GM19372 (cell line): Measurements from ENCODE around the gene QSOX1.

Experiments
- ATAC-seq: cut with Tn5 transposase; IDR thresholded peaks from one replicate; pipeline ENCODE4 v1.9.1; 2021; ENCODE audit warnings: mild to moderate bottlenecking, low read depth, moderate library complexity; ENCODE audit not compliant: unreplicated experiment

QSOX1 gene

DNA sequence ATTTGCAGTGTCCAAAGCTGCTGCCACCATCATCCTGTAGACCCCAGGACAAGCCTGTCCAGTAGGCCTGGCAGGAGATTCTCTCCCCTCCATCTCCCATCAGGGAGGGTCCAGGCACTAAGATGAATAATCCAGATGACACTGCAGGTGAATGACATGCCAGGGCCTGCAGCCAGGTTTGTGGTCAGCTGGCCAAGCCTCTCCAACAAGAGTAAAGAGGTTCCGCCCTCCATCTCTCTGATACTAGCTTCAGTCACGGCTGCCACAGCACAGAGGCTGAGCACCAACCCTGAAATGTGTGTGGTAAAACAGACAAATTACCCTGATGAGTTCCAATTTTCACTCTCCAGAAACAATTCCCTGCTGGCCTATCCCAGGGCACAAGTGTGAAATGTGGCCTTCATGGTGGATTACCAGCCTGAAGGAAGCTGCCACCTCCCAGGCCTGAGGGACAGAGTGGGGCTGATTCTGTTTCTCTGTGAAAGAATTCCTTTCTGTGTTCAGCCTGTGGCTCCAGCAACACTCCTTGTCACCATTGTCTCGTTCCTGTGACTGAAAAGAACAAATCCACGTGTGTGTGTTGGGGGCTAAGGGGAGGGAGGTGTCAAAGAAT lies 55.4 kb downstream of the QSOX1 start:
- ATAC-seq, result no peak

DNA sequence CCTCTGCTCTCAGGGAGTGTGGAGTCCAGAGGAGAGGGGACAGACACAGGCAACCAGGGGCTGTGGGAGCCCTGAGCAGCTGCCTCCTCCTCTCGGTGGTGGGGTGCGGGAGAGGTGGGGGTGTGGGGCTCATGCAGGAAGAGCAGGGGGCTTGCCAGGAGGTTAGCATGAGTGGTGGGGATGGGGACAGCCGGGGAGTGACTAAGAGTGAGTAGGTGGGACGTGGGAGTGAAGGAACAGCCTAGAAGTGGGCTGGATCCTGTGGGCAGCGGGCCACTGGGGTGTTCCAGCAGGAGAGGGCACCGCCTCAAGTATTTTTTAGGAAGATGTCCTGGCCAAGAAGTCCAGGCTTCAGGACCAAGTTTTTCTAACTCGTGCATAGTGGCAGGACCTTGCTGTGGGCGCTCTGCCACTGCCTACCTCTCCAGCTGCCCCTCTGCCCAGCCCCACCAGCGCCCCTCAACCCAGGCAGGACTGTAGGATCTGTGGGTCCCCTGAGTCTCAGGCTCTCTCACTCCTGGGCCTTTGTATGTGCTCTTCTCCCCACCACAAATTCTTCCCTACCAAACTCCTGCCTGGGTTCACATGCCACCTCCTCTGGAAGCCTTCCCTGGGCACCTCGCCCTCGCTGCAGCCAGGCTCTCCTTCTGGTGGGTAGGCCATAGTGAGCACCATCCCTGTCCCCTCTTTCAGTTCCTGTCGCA lies 56.6 kb downstream of the QSOX1 start:
- ATAC-seq, result no peak

DNA sequence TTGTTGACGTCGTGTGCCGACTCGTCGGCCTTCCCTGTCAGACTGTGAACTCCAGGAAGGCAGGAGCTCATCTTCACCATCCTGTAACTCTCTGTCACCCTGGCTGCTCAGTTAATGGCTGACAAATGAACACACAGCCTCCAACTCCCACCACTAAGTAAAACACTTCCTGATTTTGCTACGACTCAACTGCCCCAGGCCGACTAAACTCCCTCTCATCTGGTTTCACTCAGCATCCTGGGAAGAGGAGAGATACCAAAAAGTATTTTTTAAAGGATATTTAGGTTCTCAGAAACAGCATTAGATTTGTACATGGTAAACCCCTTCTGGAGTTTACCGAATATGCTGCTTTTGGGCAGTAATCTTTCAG lies 57.2 kb downstream of the QSOX1 start:
- ATAC-seq, result no peak

DNA sequence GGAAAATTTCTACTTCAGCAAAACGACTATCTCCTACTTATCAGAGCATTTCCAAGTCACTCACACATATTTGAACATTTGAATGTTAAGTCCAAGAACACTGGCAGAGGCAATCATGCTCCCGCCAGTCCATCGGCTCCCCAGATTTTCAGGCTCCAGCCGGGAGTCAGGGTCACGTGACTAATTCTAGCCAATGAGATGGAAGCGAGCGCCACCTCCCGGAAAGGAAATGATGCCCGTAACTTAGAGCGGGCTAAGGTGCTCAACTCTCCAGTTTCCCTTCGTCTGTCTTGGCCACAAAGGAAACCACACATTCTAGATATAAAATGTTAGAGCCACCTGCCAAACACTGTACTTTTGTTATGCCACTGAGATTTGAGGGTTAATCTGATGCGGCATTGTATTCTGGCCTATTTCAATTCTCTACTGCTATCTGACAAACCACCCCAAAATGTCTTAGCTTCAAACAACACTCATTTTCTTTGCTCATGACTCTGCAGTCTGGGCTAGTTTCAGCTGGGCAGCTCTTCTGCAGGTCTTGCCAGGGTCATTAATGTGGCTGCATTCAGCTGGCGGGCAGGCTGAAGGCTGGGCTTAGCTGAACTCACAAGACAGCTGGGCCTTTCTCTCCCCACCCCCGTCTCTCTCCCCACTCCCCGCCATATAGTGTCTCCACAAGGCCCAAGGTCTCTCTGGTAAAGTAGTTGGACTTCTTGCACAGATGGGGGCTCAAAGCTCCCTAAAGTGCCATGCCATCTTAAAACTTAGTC lies 58.9 kb downstream of the QSOX1 start:
- no peak for ATAC-seq

DNA sequence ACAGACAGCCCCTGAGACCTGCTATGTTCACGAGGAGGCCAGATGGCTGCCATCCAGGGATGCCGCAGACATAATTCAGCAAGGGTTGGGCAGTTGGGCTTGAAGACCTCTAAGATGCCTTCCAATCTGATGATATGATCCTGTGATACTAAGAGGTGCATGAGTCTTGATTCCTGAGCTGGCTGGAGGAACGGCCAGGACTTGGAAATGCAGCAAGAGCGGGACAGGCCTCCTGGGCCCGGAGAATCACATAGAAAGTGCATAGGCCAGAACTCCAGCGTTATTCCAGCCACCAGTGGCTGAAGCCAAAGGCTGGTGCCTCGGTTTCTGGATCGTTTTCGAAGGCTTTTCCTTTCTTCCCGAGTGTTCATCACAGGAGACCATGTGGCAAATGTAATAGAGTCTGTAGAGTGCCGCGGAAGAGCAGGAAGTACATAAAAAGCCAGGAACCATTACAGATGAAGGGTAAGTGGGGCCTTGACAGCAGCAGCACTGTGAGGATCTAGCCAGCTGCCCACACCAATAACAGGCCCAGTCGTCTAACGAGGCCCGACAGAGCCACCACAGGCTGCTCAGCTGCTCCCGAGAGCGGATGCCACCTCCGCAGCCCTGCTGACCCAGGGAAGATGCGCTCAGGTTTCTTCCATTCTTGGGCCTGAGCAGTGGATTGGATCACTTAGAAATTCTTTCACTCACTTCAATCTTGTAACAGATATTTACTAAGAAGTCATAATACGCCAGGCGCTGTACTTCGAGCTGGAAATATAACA lies 61.4 kb downstream of the QSOX1 start:
- no peak for ATAC-seq

DNA sequence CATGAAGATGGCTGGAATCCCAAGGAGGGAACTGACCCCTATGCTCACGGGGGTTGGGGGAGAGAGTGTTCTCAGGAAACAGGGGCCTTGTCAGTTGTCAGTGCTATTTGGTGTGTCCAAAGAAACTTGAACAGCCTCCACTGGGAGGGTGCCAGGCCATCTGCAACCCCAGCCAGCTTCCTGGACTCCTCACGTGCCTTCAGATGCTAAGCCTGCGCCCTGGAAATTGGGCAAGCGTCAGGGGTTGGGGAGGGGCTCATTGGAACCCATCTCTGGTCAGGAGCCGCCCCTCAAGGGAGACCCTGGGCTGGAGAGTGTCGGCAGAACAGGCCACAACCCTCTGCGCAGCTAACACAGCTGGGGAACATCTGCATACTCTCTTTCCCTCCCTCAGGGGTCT lies 62.3 kb downstream of the QSOX1 start:
- ATAC-seq, result no peak

DNA sequence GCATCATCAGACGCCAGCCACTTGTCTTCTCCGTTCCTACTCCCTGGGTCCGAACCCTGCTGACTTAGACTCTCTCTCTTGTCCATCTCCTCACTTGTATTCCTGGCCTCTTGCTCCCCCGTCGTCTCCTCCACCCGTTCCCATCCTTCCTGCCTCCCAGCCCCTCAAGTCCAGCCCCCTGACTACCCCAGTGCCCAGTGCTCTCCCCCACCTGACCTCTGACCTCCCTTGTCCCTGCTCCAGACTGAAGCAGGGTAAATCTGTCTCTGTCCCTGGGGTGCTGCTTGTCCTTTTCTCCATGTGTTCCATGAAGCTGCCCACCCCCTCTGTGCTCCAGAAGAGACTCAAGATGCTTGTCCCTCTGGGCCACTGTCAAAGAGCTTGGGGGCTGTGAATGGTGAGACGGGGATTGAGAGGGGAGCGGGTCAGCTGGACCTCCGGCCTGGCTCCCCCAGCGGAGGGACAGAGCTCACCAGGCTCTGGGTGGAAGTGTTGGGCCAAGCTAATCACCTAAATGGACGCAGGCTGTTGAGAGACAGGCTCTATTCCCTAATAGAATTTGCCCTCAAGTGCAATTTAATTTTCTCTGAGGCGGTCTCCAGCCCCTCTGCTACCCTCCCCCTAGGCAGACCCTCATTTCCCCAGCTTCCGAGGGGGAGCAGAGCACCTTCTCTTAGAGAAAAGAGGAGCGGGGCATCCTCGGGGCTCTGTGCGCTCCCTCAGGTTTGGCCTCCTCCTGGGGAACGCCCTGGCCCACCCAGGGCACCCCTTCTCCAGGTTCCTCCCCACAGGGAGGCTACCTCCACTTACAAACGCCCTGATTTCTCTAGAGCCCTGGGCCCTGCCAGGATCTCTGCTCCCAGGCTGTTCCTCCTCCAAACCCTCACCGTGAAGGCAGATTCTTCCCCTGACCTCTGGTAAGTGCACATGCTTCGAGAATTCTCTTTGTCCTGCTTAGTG lies 64.4 kb downstream of the QSOX1 start:
- ATAC-seq, result no peak

DNA sequence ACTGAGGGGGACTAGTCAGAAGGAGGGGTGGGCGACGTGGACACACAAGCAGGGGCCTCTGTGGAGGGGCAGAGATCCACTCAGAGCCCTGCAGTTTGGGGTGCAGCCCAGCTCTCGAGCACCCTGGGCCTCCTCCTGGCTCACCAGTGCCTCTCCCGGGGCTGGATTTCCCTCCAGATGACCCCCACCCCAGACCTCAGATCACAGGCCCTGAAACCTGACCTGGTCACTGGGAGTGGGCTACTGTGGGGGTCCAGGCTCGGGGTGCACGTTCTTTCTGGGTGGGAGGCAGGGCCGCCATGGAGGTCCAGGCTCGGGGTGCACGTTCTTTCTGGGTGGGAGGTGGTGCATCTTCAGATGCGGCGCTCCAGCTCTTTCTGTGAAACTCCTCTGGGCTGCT lies 65.1 kb downstream of the QSOX1 start:
- ATAC-seq, result no peak

DNA sequence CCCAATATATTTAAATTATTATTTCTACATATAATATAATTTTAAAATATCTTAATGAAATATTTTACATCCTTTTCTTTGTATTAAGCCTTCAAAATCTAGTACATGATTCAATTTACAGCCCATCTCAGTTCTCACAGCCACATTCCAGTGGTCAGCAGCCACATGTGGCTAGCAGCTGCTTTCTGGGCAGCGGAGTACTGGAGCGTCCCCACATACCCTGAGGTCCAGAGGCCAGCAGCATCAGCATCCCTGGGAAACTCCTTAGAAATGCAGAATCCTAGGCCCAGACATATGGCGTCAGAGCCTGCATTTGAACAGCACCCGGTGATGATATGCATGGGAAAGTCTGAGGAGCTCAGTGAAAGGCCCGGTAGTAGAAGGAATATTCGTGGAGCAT lies 66.8 kb downstream of the QSOX1 start:
- no peak for ATAC-seq

DNA sequence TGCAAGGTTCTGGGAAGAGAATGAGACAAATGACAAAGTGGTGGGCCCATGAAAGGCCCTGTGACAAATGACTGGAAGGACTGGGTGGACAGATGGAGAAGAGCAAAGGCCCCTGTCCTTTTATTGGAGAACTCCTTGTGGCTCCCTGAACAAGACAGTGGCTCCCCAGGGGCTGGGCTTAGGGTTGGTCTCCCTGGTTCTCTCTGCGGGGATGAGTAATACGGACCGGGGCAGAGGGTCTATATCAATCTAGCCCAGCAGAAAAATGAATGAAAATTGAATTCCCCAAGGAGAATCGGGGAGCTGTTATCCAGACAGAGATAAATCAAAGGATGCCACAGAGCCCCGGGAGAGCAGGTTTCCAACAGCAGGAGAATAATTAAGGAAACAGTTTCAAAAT lies 70.2 kb downstream of the QSOX1 start:
- no peak for ATAC-seq

DNA sequence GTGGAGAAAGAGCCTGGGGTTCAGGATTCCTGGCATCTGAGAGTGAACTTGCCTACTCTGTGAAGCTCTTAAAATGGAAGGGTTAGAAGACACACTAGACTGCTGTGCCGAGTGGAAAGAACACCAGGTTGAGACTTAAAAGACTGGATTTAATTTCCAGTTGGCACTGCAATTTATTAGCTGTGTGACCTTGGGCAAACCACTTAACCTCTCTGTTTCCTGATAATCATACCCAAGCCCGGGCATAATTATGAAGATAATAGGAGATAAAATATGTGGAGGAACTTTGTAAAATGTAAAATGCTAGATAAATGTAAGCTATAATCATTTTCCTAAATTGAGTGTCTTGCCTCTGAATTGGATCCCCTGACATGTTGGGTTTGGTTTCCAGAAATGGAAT lies 70.7 kb downstream of the QSOX1 start:
- ATAC-seq, result no peak

DNA sequence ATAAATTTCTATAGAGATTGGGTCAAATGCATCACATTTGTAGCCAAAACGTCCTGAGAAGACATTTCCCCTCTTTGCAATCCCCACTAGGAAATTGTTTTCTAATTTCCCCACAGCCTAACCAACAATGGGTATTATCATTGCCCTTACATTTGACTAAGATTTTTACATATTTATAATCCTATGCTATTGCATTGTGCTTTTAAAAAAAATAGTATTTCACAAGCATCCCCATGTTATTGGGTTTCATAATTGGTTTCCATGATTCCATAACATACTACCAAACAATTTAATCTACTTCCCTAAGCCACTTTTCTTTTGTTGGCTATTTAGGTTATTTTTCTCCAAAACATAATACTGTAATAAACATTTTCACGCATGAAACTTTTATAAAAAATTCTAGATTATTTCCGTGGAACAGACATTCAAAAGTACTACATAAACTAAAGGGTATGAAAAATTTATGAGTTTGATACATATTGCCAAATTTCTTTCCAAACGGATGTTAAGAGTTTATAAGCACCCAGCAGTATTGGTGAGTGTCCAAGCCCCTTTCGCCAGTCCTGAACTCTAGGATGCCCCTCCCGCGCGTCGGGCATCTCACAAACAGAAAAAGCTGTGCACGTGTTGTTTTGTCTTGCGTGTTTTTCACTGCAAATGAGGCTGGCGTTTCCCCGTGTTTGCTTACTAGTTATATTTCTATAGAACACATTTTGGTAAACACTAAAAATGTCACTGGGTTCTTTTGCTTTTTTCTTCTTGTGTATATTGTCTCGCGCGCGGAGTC lies 73.4 kb downstream of the QSOX1 start:
- ATAC-seq, result no peak

DNA sequence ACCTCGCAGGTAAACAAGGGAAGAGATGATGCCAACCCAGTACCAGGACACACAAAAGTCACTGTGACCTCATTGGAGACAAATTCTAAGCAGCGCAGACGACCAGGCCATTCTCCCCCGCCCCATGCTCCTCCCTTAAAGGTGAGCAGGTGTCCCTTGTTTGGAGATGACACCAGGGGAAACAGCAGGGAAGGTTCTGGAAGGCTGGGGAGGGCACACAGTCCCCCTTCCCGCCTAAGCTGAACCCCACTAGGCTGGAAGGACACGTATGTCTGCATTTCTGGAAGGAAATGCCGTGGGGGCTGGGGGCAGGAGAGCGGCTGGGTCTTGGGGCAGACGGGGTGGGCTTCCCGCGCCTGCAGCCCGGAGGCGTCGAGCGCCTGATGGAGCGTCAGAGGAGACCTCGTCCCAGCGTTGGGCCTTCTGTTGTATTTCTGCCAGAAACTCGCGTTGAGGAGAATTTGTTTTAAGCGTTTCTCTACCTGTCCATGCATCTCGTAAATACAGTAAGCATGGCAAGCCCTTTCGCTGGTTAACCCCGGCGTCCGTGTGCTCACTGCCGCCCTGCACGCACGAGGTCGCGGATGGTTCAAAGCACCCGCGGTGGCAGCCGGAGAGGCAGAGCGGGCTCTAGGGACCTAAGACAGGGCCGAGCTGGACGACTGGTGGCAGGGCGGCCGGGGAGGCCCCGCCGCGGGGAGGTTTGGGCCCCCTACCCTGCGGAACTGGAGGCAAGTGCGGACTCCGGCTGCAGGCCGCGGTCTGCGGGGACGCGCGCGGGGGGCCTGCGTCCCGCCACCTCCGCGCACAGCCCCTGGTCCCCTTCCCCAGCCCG lies 74.2 kb downstream of the QSOX1 start:
- ATAC-seq, result no peak

DNA sequence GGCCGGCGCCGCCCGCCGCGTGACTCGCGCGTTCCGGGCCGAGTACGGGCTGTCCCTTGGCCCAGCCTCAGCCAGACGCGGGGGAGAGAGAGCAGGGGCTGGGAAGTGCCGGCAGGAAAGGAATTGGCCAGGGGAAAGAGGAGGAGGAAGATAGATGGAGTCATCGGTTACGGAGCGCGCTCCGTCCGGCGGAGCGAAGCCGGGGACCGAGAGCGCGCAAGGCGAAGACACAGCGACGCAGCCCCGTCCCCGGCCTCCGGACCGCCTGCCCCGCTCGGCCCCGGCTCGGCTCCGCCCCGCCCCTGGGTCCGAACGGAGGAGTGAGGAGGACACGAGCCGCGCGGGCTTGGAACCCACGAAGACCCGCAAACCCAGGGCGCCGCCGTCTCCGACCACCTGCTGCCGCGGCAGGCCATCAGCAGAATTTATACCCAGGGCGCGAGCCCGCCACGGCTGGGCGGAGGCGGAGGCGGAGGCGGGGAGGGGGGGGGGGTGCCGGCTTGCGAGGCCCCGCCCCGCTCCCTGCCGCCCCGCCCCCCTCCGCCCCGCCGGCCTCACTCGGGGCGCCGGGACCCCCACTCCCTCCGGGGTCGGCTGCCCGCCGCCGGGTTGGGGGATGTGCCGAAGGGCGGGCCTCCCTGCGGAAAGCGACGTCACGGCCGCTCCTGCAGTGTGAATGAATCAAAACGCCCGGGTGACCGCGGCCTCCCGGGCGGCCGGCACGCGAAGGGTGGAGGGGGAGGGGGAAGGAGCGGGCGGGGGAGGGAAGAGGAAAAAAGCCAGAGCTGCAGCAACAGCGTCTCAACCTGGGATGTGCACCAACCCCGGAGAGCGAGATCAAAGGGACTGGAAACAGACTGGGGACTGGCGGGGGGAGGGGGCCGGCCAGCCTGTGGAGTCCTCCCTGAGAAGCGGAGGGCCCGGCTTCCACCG lies 75.1 kb downstream of the QSOX1 start, which contains the start of gene LHX4:
LHX4 (plus strand) TSS at position 782 of the 933 bp plus-strand sequence. CDS start 266 bp downstream, outside the sequence.
- no peak for ATAC-seq

DNA sequence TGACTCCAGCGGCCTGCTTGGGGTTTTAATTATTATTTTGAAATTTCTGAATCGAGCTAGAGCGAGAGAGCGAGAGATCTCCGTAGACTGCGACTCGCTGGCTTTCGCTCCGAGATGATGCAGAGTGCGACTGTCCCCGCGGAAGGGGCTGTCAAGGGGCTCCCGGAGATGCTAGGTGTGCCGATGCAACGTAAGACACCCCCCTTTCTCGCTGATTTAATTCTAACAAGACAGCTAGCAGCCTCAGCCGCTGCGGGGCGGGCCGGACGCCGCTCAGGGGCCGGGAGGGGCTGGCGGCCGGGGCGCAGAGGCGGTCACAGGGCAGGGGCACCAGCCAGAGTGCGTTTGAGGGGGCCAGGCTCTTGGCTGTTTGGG lies 75.7 kb downstream of the QSOX1 start:
- ATAC-seq, result no peak

DNA sequence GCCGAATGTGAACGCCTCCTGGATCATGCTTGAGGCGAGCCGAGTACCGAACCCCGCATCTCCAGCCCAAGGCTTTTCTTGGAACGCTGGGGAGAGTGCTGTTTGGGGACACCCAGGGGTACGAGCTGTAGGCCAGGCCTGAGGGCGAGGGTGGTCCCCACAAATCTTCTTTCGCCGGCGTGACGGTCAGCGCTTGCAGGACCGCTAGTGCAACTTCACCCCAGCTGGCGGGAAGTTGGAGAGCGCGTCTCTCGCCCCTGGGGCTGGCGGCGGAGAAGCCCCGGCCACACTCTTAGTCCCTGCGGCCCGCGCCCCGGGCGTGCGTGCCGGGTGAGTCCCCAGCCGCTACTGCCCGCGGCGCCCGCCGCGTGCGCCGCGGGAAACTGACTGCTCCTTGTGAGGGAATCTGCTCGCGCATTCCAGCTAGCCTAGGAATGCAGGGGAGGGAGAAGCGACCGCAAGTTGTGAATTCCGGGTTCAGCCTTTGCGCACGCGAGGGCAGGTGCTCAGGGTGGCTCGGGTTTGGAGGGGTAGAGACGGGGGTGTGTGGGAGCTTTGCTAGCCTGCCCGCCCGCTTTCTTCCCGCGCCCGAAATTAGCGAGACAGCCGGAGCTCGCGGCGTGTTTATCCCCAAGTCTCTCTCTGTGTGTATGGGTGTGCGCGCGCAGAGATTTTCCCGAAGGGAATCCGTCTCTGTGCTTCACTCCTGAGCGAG lies 76.3 kb downstream of the QSOX1 start:
- no peak for ATAC-seq

DNA sequence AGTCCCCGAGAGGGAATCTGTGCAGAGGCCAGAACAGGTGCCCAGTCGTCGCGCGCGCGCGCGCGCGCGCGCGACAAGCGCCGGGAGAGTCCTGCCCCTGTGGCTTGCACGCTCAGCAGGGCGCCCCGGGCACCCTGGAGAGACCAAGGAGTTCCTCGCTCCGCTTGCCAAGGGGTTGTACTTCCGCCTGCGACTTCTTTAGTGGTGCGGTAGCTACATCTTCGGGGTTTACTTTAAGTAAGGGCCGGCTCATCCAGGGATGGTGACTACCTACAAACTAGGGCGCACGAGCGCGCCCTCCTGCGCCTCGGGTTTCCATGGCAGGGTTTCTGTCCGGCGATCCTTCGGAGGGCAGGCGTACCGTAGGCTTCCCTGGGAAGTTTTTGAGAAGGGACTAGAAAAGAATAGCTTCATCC lies 76.8 kb downstream of the QSOX1 start:
- ATAC-seq, result no peak
